Measurements from ENCODE around the gene SETD7.

- TF ChIP-seq CTCF (IDR thresholded peaks at IDR 0.05), result no peak
- TF ChIP-seq POLR2A (IDR thresholded peaks at IDR 0.05), result no peak
Measured at GRCh38 chr4:139458543-139458942, 97.5 kb downstream of the SETD7 start.
